GM12878 (cell line): ENCODE data around the gene P2RX7. TPM values are rescaled to one million over a fixed set of nuclear protein-coding genes. Genes with fewer than 3 reads are reported as not detected.

ENCODE experiments used
- ATAC-seq: fragments of 200-7000 bp; cut with Tn5 transposase; 3 replicates; pipeline ENCODE4 v1.9.1; 2020; ENCODE audit warnings: mild to moderate bottlenecking, moderate library complexity
- BruUV-seq: library from RNA; stranded (reverse); fragments of 400-500 nt; replicated peaks from 2 replicates; lab custom pipeline; 2021; lab: Mats Ljungman, UMichigan
- CTCF ChIA-PET: fragments of 300-600 bp; sonication (Branson Sonifier 250); formaldehyde crosslinking; extraction: SDS; loops from one replicate; lab custom pipeline; 2021; ENCODE audit warnings: inconsistent platforms; lab: Yijun Ruan, JAX
- POLR2A ChIA-PET: fragments of 350-600 bp; formaldehyde crosslinking; extraction: SDS; loops from one replicate; lab custom pipeline; 2021; ENCODE audit warnings: inconsistent platforms; lab: Charles Lee
- RAD21 ChIA-PET: fragments of 300-600 bp; sonication (Branson Sonifier 250); formaldehyde crosslinking; loops from one replicate; lab custom pipeline; 2023; ENCODE audit warnings: antibody characterized with exemption; ENCODE audit not compliant: unreplicated experiment; lab: Charles Lee
- SMC1A ChIA-PET: fragments of 300-600 bp; sonication (Branson Sonifier 250); formaldehyde crosslinking; loops from one replicate; lab custom pipeline; 2023; ENCODE audit not compliant: unreplicated experiment, uncharacterized antibody; lab: Charles Lee
- DNase-seq: peaks from one replicate; pipeline ENCODE4 v3.0.0-alpha.2; 2011; ENCODE audit warnings: low read depth, low spot score
- FAIRE-seq: peaks from 3 replicates; lab custom pipeline; 2011; peaks lifted over from hg19 to GRCh38; lab: Jason Lieb, UNC
- H2AFZ ChIP-seq: 2 replicates; pipeline ENCODE4 v1.6.0; 2011; ENCODE audit warnings: low read depth, low read length, control low read depth; ENCODE audit not compliant: control insufficient read depth
- H3K27ac ChIP-seq: 2 replicates; pipeline ENCODE4 v1.5.1; 2011; ENCODE audit warnings: control low read depth; ENCODE audit not compliant: control insufficient read depth, insufficient read depth
- H3K27me3 ChIP-seq, 2 experiments: replicated peaks in 1 of 2; 2 replicates each; pipeline versions ENCODE4 v1.6.0 to v1.6.1; 2011; ENCODE audit warnings: low read length in 1 of 2; ENCODE audit not compliant: control insufficient read depth in 2 of 2, insufficient read depth in 2 of 2
- H3K36me3 ChIP-seq, 2 experiments: 2 replicates each; pipeline ENCODE4 v1.5.1; 2011; ENCODE audit warnings: low read length in 1 of 2; ENCODE audit not compliant: control insufficient read depth in 2 of 2, insufficient read depth in 2 of 2
- H3K4me1 ChIP-seq: 2 replicates; pipeline ENCODE4 v1.6.1; 2011; ENCODE audit warnings: mild to moderate bottlenecking, low read length, moderate library complexity, mixed read lengths; ENCODE audit not compliant: control insufficient read depth, insufficient read depth
- H3K4me2 ChIP-seq: 2 replicates; pipeline ENCODE4 v1.6.0; 2011; ENCODE audit warnings: control low read depth; ENCODE audit not compliant: control insufficient read depth, insufficient read depth
- H3K4me3 ChIP-seq: fragments of 200-600 bp; sonication (generic); 2 replicates; pipeline ENCODE4 v1.5.1; 2016
- H3K79me2 ChIP-seq: 2 replicates; pipeline ENCODE4 v1.6.0; 2011; ENCODE audit warnings: low read length; ENCODE audit not compliant: control insufficient read depth, insufficient read depth
- H3K9ac ChIP-seq: 2 replicates; pipeline ENCODE4 v1.8.0; 2011; ENCODE audit warnings: low read length, control low read depth, mixed read lengths; ENCODE audit not compliant: control insufficient read depth, insufficient read depth
- H3K9me3 ChIP-seq: replicated peaks from 3 replicates; pipeline ENCODE4 v1.5.1; 2011; ENCODE audit warnings: mild to moderate bottlenecking, low read length; ENCODE audit not compliant: control insufficient read depth, insufficient read depth
- H4K20me1 ChIP-seq: 2 replicates; pipeline ENCODE4 v1.6.0; 2011; ENCODE audit not compliant: control insufficient read depth, insufficient read depth
- CBX5 ChIP-seq: sonication (generic); IDR thresholded peaks from 2 replicates; pipeline ENCODE4 v1.6.1; 2016; ENCODE audit warnings: low read depth, moderate library complexity, mild to moderate bottlenecking, inconsistent platforms
- IKZF2 ChIP-seq, 2 experiments: fragments of 450-650 bp; IDR thresholded peaks; 2 replicates each; pipeline ENCODE4 v1.6.1; 2017; ENCODE audit warnings: mild to moderate bottlenecking in 2 of 2, moderate library complexity in 2 of 2
- MEF2A ChIP-seq: IDR thresholded peaks from 2 replicates; pipeline ENCODE4 v1.6.1; 2011; ENCODE audit warnings: low read depth, mild to moderate bottlenecking, low read length, moderate library complexity; ENCODE audit not compliant: insufficient read depth
- NFIC ChIP-seq: IDR thresholded peaks from 2 replicates; pipeline ENCODE4 v1.6.1; 2012; ENCODE audit warnings: low read depth, mild to moderate bottlenecking, inconsistent platforms, low read length, moderate library complexity
- RAD51 ChIP-seq: fragments of 450-650 bp; IDR thresholded peaks from 2 replicates; pipeline ENCODE4 v1.6.1; 2016; ENCODE audit warnings: moderate library complexity, mild to moderate bottlenecking, inconsistent platforms
- RBBP5 ChIP-seq: fragments of 200-600 bp; sonication (generic); conservative IDR thresholded peaks from 2 replicates; pipeline ENCODE4 v1.6.1; 2016
- TARDBP ChIP-seq: IDR thresholded peaks from 2 replicates; pipeline ENCODE4 v1.6.1; 2016; ENCODE audit warnings: borderline replicate concordance
- WGBS: methylation state at CpG from one replicate; pipeline ENCODE4 v1.1.6; 2016; ENCODE audit warnings: low lambda C conversion rate; ENCODE audit not compliant: insufficient replicate concordance, insufficient coverage; ENCODE audit errors: missing lambda C conversion rate; 5-methylcytosine and 5-hydroxymethylcytosine counted together
- in situ Hi-C: fragments of 300-500 bp; cut with MboI; formaldehyde crosslinking; loops from 9 replicates; pipeline ENCODE4 v1.14.3; 2018; ENCODE audit warnings: mixed read lengths
- intact Hi-C: fragments of 100-400 bp; cut with micrococcal nuclease; formaldehyde crosslinking; loops from one replicate; pipeline ENCODE4 v1.14.2; 2022; ENCODE audit not compliant: unreplicated experiment
- polyA plus RNA-seq, 11 experiments: library from polyadenylated mRNA; depleted of rRNA in 4 of 11; unstranded in 6 of 11; stranded (reverse) in 5 of 11; fragments of >200 nt; fragmentation: Nextera tagmentation in 4 of 11; fragmentation: Illumina TruSeq in 1 of 11; extraction: Ambion mirVana in 4 of 11; extraction: Trizol in 1 of 11; gene quantifications; 1 replicate in 1 of 11; 2 replicates in 10 of 11; pipeline versions ENCODE4 v1.2.1 to v1.2.3, GENCODE V29; 2011 to 2016; ENCODE audit warnings: inconsistent platforms in 2 of 11, missing spikeins in 2 of 11, low read depth in 1 of 11
- total RNA-seq, 4 experiments: library from RNA; depleted of rRNA in 3 of 4; stranded (reverse); fragments of >200 nt in 3 of 4; fragmentation: Illumina TruSeq in 1 of 4; extraction: Trizol in 1 of 4; gene quantifications; 2 replicates each; pipeline versions ENCODE4 v1.2.1 to v1.2.3, GENCODE V29; 2013 to 2021
- TF ChIP-seq, protein P1 (sequence below): fragments of 450-650 bp; formaldehyde crosslinking; IDR thresholded peaks from 2 replicates; pipeline ENCODE4 v1.4.0; 2022; ENCODE audit warnings: mild to moderate bottlenecking, moderate library complexity
- TF ChIP-seq, protein P2 (sequence below): IDR thresholded peaks from 2 replicates; pipeline ENCODE4 v1.6.1; 2011; ENCODE audit warnings: borderline replicate concordance, low read depth, mild to moderate bottlenecking, moderate library complexity, mixed read lengths, low read length; ENCODE audit not compliant: insufficient read depth; ENCODE audit errors: extremely low read length
- TF ChIP-seq, protein P3 (sequence below): fragments of 450-650 bp; IDR thresholded peaks from 2 replicates; pipeline ENCODE4 v1.6.1; 2016; ENCODE audit warnings: mild to moderate bottlenecking
- TF ChIP-seq, protein P4 (sequence below): fragments of 450-650 bp; IDR thresholded peaks from 2 replicates; pipeline ENCODE4 v1.6.1; 2016; ENCODE audit warnings: mild to moderate bottlenecking, moderate library complexity, borderline replicate concordance

The P2RX7 gene
- total and polyA plus RNA-seq, 10 of the 15 experiments (the other 5 are each of a cell fraction or from before 2014, with no cell fraction given), result 0.74 to 2.6 (median 1.5) TPM

DNA sequence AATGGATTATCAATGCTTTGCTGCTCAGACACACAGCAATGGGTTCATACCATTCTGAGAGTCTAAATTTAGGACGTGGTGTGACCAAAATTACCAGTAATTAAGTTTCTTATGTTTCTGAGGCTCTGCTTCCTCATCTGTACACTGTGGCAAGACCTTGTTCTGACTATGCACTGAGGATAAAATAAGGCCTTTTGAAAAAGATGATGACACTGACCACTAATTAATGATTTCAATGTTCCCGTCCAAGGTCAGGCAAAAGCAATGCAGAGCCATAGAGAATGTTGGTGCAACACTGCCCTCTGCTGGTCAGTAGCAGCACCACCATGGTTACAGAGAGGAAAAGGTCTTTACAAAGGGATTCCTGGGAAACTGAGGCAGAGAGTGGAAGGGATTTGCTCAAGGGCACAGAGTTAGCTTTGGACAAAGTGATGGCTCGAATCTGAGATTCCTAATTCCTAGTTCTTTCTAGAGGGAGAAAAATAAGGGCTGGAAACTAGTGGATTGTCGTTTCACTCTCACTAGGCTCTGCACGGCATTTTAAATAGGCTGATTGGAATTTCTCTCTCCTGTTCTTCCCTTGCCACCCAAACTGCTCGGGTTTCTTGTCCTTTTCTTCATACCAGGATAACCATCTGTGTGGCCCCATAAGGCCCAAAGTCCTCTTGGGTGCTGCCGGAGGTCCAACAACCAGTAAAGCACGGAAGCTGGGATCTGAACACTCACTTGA is 22.3 kb upstream of the P2RX7 start (continued):
- TF ChIP-seq, protein P1, sequence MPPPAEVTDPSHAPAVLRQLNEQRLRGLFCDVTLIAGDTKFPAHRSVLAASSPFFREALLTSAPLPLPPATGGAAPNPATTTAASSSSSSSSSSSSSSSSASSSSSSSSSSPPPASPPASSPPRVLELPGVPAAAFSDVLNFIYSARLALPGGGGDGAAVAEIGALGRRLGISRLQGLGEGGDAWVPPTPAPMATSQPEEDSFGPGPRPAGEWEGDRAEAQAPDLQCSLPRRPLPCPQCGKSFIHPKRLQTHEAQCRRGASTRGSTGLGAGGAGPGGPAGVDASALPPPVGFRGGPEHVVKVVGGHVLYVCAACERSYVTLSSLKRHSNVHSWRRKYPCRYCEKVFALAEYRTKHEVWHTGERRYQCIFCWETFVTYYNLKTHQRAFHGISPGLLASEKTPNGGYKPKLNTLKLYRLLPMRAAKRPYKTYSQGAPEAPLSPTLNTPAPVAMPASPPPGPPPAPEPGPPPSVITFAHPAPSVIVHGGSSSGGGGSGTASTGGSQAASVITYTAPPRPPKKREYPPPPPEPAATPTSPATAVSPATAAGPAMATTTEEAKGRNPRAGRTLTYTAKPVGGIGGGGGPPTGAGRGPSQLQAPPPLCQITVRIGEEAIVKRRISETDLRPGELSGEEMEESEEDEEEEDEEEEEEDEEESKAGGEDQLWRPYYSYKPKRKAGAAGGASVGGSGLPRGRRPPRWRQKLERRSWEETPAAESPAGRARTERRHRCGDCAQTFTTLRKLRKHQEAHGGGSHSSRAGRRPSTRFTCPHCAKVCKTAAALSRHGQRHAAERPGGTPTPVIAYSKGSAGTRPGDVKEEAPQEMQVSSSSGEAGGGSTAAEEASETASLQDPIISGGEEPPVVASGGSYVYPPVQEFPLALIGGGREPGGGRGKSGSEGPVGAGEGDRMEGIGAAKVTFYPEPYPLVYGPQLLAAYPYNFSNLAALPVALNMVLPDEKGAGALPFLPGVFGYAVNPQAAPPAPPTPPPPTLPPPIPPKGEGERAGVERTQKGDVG (CRISPR knock-in tag), result no peak
- TF ChIP-seq NFIC, result no peak
- TF ChIP-seq, protein P2, sequence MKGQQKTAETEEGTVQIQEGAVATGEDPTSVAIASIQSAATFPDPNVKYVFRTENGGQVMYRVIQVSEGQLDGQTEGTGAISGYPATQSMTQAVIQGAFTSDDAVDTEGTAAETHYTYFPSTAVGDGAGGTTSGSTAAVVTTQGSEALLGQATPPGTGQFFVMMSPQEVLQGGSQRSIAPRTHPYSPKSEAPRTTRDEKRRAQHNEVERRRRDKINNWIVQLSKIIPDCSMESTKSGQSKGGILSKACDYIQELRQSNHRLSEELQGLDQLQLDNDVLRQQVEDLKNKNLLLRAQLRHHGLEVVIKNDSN, result no peak

DNA sequence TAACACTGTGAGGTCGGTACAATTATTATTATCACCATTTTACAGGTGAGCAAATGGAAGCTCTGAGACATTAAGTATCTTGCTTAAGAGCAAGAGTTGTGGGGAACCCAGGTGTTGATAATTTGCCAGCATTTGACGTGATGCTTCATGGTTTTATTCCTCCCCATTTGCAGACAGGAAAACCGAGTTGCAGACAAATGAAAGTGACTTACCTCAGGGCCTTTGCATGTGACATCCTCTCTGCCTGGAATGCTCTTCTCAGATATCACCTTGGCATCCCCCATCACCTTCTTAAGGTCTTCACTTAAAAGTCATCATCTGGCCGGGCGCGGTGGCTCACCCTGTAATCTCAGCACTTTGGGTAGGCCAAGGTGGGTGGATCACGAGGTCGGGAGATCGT is 21.0 kb upstream of the P2RX7 start:
- Histone ChIP-seq H2AFZ (no peak overlapping the region), H4K20me1 (no peaks in the 10 kb centered on the region), H3K27me3 (no peaks in the 10 kb centered on the region), H3K9ac (no peak overlapping the region), H3K36me3 (no peaks in the 10 kb centered on the region), H3K4me3 (no peak overlapping the region), H3K79me2 (no peaks in the 10 kb centered on the region), H3K27ac (no peak overlapping the region), H3K4me2 (no peak overlapping the region), H3K4me1 (0 out of 2 replicates have a peak, but pooled peaks cover 2% of the 10 kb centered on the region), H3K9me3 (no peaks in the 10 kb centered on the region)
- POLR2A ChIA-PET, result interaction anchor here (2.3 kb wide), 1 partner anchor 463 kb away, joined by 5 read pairs; no protein-coding TSS in a partner anchor
- CTCF ChIA-PET, result interaction anchor here (0.6 to 5.6 kb wide), 11 partner anchors 10 to 529 kb away, joined by 3 to 61 read pairs (median 3); partner anchors contain the start of gene POP5
- intact Hi-C loops (loop anchor here (5.0 kb wide), 4 partner anchors 101 to 484 kb away; partner anchors contain the start of gene P2RX4), in situ Hi-C loops (no loop called here)
- RAD21 ChIA-PET, result interaction anchor here (0.8 to 3.4 kb wide), 3 partner anchors 16 to 106 kb away, joined by 3 to 14 read pairs (median 3); no protein-coding TSS in a partner anchor
- no TSS peak for BruUV-seq
- FAIRE-seq, result no peak
- WGBS, result 64% methylated on average over 9 of the region's 9 CpGs
- DNase-seq, result no peak
- no peak for ATAC-seq
- SMC1A ChIA-PET, result interaction anchor here (1.0 to 3.8 kb wide), 2 partner anchors 51 to 104 kb away, joined by 3 to 35 read pairs; no protein-coding TSS in a partner anchor
- TF ChIP-seq TARDBP, result no peak
- no peak for TF ChIP-seq RAD51
- TF ChIP-seq, protein P3, sequence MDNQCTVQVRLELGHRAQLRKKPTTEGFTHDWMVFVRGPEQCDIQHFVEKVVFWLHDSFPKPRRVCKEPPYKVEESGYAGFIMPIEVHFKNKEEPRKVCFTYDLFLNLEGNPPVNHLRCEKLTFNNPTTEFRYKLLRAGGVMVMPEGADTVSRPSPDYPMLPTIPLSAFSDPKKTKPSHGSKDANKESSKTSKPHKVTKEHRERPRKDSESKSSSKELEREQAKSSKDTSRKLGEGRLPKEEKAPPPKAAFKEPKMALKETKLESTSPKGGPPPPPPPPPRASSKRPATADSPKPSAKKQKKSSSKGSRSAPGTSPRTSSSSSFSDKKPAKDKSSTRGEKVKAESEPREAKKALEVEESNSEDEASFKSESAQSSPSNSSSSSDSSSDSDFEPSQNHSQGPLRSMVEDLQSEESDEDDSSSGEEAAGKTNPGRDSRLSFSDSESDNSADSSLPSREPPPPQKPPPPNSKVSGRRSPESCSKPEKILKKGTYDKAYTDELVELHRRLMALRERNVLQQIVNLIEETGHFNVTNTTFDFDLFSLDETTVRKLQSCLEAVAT, result no peak
- no peak for TF ChIP-seq MEF2A
- TF ChIP-seq, protein P4, sequence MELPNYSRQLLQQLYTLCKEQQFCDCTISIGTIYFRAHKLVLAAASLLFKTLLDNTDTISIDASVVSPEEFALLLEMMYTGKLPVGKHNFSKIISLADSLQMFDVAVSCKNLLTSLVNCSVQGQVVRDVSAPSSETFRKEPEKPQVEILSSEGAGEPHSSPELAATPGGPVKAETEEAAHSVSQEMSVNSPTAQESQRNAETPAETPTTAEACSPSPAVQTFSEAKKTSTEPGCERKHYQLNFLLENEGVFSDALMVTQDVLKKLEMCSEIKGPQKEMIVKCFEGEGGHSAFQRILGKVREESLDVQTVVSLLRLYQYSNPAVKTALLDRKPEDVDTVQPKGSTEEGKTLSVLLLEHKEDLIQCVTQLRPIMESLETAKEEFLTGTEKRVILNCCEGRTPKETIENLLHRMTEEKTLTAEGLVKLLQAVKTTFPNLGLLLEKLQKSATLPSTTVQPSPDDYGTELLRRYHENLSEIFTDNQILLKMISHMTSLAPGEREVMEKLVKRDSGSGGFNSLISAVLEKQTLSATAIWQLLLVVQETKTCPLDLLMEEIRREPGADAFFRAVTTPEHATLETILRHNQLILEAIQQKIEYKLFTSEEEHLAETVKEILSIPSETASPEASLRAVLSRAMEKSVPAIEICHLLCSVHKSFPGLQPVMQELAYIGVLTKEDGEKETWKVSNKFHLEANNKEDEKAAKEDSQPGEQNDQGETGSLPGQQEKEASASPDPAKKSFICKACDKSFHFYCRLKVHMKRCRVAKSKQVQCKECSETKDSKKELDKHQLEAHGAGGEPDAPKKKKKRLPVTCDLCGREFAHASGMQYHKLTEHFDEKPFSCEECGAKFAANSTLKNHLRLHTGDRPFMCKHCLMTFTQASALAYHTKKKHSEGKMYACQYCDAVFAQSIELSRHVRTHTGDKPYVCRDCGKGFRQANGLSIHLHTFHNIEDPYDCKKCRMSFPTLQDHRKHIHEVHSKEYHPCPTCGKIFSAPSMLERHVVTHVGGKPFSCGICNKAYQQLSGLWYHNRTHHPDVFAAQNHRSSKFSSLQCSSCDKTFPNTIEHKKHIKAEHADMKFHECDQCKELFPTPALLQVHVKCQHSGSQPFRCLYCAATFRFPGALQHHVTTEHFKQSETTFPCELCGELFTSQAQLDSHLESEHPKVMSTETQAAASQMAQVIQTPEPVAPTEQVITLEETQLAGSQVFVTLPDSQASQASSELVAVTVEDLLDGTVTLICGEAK, result no peak
- no peak for TF ChIP-seq IKZF2 (IDR thresholded peaks at IDR 0.05)
- no peak for TF ChIP-seq RBBP5
- no peak for TF ChIP-seq CBX5
